Endothelial cell (in vitro differentiated cells): ENCODE data around the gene DUSP5. TPM values are rescaled to one million over a fixed set of nuclear protein-coding genes. Genes with fewer than 3 reads are reported as not detected.
A peak's percentile ranks its signal among the peaks of the same experiment; 100 is the strongest.

Experiments used
- DNase-seq: peaks from one replicate; pipeline ENCODE4 v3.0.0; 2021; ENCODE audit warnings: low spot score
- H3K27ac Mint-ChIP-seq: one replicate; pipeline ENCODE4 v1.8.0; 2021; ENCODE audit warnings: mixed read lengths, inconsistent platforms; ENCODE audit not compliant: unreplicated experiment
- H3K27me3 Mint-ChIP-seq: one replicate; pipeline ENCODE4 v1.8.0; 2021; ENCODE audit warnings: mild to moderate bottlenecking, moderate library complexity, mixed read lengths, inconsistent platforms; ENCODE audit not compliant: unreplicated experiment
- H3K36me3 Mint-ChIP-seq: one replicate; pipeline ENCODE4 v1.8.0; 2021; ENCODE audit warnings: mild to moderate bottlenecking, low read depth, mixed read lengths, inconsistent platforms; ENCODE audit not compliant: unreplicated experiment
- H3K4me1 Mint-ChIP-seq: one replicate; pipeline ENCODE4 v1.8.0; 2021; ENCODE audit warnings: mild to moderate bottlenecking, mixed read lengths, inconsistent platforms; ENCODE audit not compliant: unreplicated experiment
- H3K4me3 Mint-ChIP-seq: one replicate; pipeline ENCODE4 v1.8.0; 2021; ENCODE audit warnings: mild to moderate bottlenecking, mixed read lengths, inconsistent platforms; ENCODE audit not compliant: unreplicated experiment
- H3K9me3 Mint-ChIP-seq: one replicate; pipeline ENCODE4 v1.8.0; 2021; ENCODE audit warnings: mixed read lengths, inconsistent platforms; ENCODE audit not compliant: unreplicated experiment
- CTCF ChIP-seq: fragments of 200-600 bp; sonication (generic); IDR thresholded peaks from one replicate; pipeline ENCODE4 v1.5.0; 2021; ENCODE audit warnings: antibody characterized with exemption; ENCODE audit not compliant: unreplicated experiment
- total RNA-seq: library from RNA; stranded (reverse); fragmentation: NEBNext Ultra II Directional; extraction: Animal tissue kit (Norgen Biotek cat#: 25700); gene quantifications from one replicate; pipeline ENCODE4 v1.2.1, GENCODE V29; 2021; ENCODE audit not compliant: unreplicated experiment

DUSP5 gene
- total RNA-seq, 1 donor from 2014 or later: 46.0 TPM

- Mint-ChIP-seq H3K36me3 (no peaks in the 10 kb centered on the region), H3K27me3 (peaks cover 2% of the 10 kb centered on the region), H3K4me3 (no peak overlapping the region), H3K27ac (no peak overlapping the region), H3K4me1 (peaks cover 21% of the 10 kb centered on the region), H3K9me3 (no peaks in the 10 kb centered on the region)
- DNase-seq: no peak
- TF ChIP-seq CTCF: no peak
Measured at GRCh38 chr10:110546077-110546476, 48.4 kb downstream of the DUSP5 start.

GRCh38 chr10:110546499-110547110 lies 48.9 kb downstream of the DUSP5 start:
- Mint-ChIP-seq H3K4me1 (peaks cover 21% of the 10 kb centered on the region), H3K4me3 (no peak overlapping the region), H3K27me3 (peaks cover 2% of the 10 kb centered on the region), H3K9me3 (no peaks in the 10 kb centered on the region), H3K36me3 (no peaks in the 10 kb centered on the region), H3K27ac (peak overlapping the region; percentile 9)
- TF ChIP-seq CTCF: no peak
- no peak for DNase-seq

- peaks cover 2% of the 10 kb centered on the region for H3K27me3 Mint-ChIP-seq
- H3K9me3 Mint-ChIP-seq: no peaks in the 10 kb centered on the region
- peak; percentile 85 for TF ChIP-seq CTCF
- peaks cover 21% of the 10 kb centered on the region for H3K4me1 Mint-ChIP-seq
- DNase-seq: no peak
- H3K36me3 Mint-ChIP-seq: no peaks in the 10 kb centered on the region
- no peak overlapping the region for H3K4me3 Mint-ChIP-seq
- H3K27ac Mint-ChIP-seq: no peak overlapping the region
Measured at GRCh38 chr10:110547139-110547761, 49.5 kb downstream of the DUSP5 start.

- H3K4me1 Mint-ChIP-seq: peaks cover 19% of the 10 kb centered on the region
- no peak for DNase-seq
- no peaks in the 10 kb centered on the region for H3K9me3 Mint-ChIP-seq
- H3K27me3 Mint-ChIP-seq: peaks cover 2% of the 10 kb centered on the region
- no peak overlapping the region for H3K4me3 Mint-ChIP-seq
- no peak overlapping the region for H3K27ac Mint-ChIP-seq
- H3K36me3 Mint-ChIP-seq: no peaks in the 10 kb centered on the region
- no peak for TF ChIP-seq CTCF
Measured at GRCh38 chr10:110548002-110548401, 50.3 kb downstream of the DUSP5 start.

- TF ChIP-seq CTCF: no peak
- H3K27ac Mint-ChIP-seq: no peak overlapping the region
- no peaks in the 10 kb centered on the region for H3K36me3 Mint-ChIP-seq
- peaks cover 8% of the 10 kb centered on the region for H3K4me1 Mint-ChIP-seq
- H3K27me3 Mint-ChIP-seq: no peaks in the 10 kb centered on the region
- H3K9me3 Mint-ChIP-seq: no peaks in the 10 kb centered on the region
- DNase-seq: no peak
- H3K4me3 Mint-ChIP-seq: no peak overlapping the region
Measured at GRCh38 chr10:110549211-110549610, 51.5 kb downstream of the DUSP5 start.
